SU-DHL-6 (cell line): ENCODE results near the gene ERRFI1.

Experiments used
- CTCF ChIP-seq: fragments of 200-600 bp; sonication (generic); IDR thresholded peaks from one replicate; pipeline ENCODE4 v1.5.1; 2017; ENCODE audit warnings: antibody characterized with exemption, mild to moderate bottlenecking, low read length, moderate library complexity; ENCODE audit not compliant: insufficient read depth, poor library complexity, severe bottlenecking
- EZH2phosphoT487 ChIP-seq: fragments of 200-600 bp; sonication (generic), shearing (Covaris generic); conservative IDR thresholded peaks from 2 replicates; pipeline ENCODE4 v1.6.1; 2018; ENCODE audit warnings: mild to moderate bottlenecking, antibody characterized with exemption, low read length, moderate library complexity, mixed read lengths

GRCh38 chr1:8017495-8018197 is 8.5 kb downstream of the ERRFI1 start:
- TF ChIP-seq EZH2phosphoT487 = no peak
- no peak for TF ChIP-seq CTCF
